Right renal cortex interstitium (tissue), 3 donors: Measurements from ENCODE around the gene NOS3. TPM values are rescaled to one million over a fixed set of nuclear protein-coding genes. Genes with fewer than 3 reads are reported as not detected.
"Not testable (repeated sequence)": the region's sequence is repeated elsewhere in the genome, so short reads cannot be mapped to it uniquely, and the experiment has no call there.

Experiments used
- DNase-seq, 3 donors: peaks; one replicate each; pipeline ENCODE4 v3.0.0-alpha.2; 2013; ENCODE audit warnings: low read depth in 3 of 3, low spot score in 2 of 3
- polyA plus RNA-seq, 3 donors: library from polyadenylated mRNA; unstranded; fragments of 120-200 nt; gene quantifications; one replicate each; pipeline ENCODE4 v1.2.1, GENCODE V29; 2013; ENCODE audit not compliant: insufficient read length in 3 of 3

Gene NOS3
- polyA plus RNA-seq, 3 donors: 6.8 to 7.6 (median 7.0) TPM

GRCh38 chr7:151031011-151031410, 40.2 kb downstream of the NOS3 start:
- no peak for DNase-seq

GRCh38 chr7:151032936-151033863, 42.4 kb downstream of the NOS3 start:
- no peak for DNase-seq

- no peak for DNase-seq
These were observed 43.0 kb downstream of the NOS3 start for GRCh38 chr7:151033864-151034249.

GRCh38 chr7:151034312-151035025, 43.7 kb downstream of the NOS3 start:
- DNase-seq: no peak

- DNase-seq: no peak
These were observed 44.4 kb downstream of the NOS3 start for GRCh38 chr7:151035026-151035717.

GRCh38 chr7:151035902-151036301, 45.1 kb downstream of the NOS3 start:
- no peak for DNase-seq

- no peak for DNase-seq
These were observed 48.4 kb downstream of the NOS3 start for GRCh38 chr7:151038951-151039849.

GRCh38 chr7:151039850-151040548, 49.2 kb downstream of the NOS3 start:
- DNase-seq: no peak

- DNase-seq: no peak
These were observed 50.0 kb downstream of the NOS3 start for GRCh38 chr7:151040616-151041375.

- not testable (repeated sequence) for DNase-seq
These were observed 52.6 kb downstream of the NOS3 start for GRCh38 chr7:151043449-151043848.

- DNase-seq: no peak
These were observed 53.1 kb downstream of the NOS3 start for GRCh38 chr7:151043959-151044358.

- no peak for DNase-seq
These were observed 54.4 kb downstream of the NOS3 start for GRCh38 chr7:151045262-151045661.

- DNase-seq: no peak
These were observed 55.1 kb downstream of the NOS3 start for GRCh38 chr7:151045967-151046366.

- DNase-seq: no peak
These were observed 56.1 kb downstream of the NOS3 start for GRCh38 chr7:151046603-151047573.

- DNase-seq: no peak
These were observed 57.4 kb downstream of the NOS3 start, which contains the start of gene ASIC3 for GRCh38 chr7:151047976-151048815. ASIC3 (plus strand) TSS chr7:151048531; CDS start chr7:151048886, 355 bp downstream.

- no peak for DNase-seq
These were observed 58.2 kb downstream of the NOS3 start for GRCh38 chr7:151048911-151049463.
